RWPE2 (cell line): Measurements from ENCODE around the gene HDAC3.
A peak's percentile ranks its signal among the peaks of the same experiment; 100 is the strongest.

Source experiments
- ATAC-seq: fragments of 200-7000 bp; cut with Tn5 transposase; 3 replicates; pipeline ENCODE4 v1.9.1; 2021; ENCODE audit warnings: low read depth
- DNase-seq: peaks from one replicate; pipeline ENCODE4 v3.0.0-alpha.2; 2020; ENCODE audit warnings: low spot score
- H3K27ac ChIP-seq: fragments of 450-650 bp; 2 replicates; pipeline ENCODE4 v1.5.1; 2017; ENCODE audit warnings: mild to moderate bottlenecking; ENCODE audit not compliant: poor library complexity, severe bottlenecking
- H3K27me3 ChIP-seq: fragments of 250-450 bp; sonication (Bioruptor Pico); 2 replicates; pipeline ENCODE4 v1.5.1; 2021; ENCODE audit warnings: mild to moderate bottlenecking, moderate library complexity; ENCODE audit not compliant: insufficient read depth, poor library complexity, severe bottlenecking
- H3K36me3 ChIP-seq: fragments of 250-450 bp; sonication (Bioruptor Pico); 2 replicates; pipeline ENCODE4 v1.5.1; 2020; ENCODE audit warnings: low read depth, mild to moderate bottlenecking, moderate library complexity
- H3K4me1 ChIP-seq: fragments of 250-450 bp; sonication (Bioruptor Pico); 2 replicates; pipeline ENCODE4 v1.5.1; 2021; ENCODE audit warnings: mild to moderate bottlenecking, moderate library complexity; ENCODE audit not compliant: insufficient read depth, poor library complexity, severe bottlenecking
- H3K4me3 ChIP-seq: fragments of 250-450 bp; sonication (Bioruptor Pico); 2 replicates; pipeline ENCODE4 v1.5.1; 2021; ENCODE audit warnings: mild to moderate bottlenecking, moderate library complexity; ENCODE audit not compliant: severe bottlenecking
- H3K9me3 ChIP-seq: fragments of 250-450 bp; sonication (Bioruptor Pico); 2 replicates; pipeline ENCODE4 v1.5.1; 2021; ENCODE audit warnings: mild to moderate bottlenecking, moderate library complexity; ENCODE audit not compliant: severe bottlenecking
- TF ChIP-seq, protein P1 (sequence below): fragments of 450-650 bp; IDR thresholded peaks from one replicate; pipeline ENCODE4 v1.5.1; 2017; ENCODE audit warnings: mild to moderate bottlenecking, moderate library complexity; ENCODE audit not compliant: poor library complexity, severe bottlenecking

Gene HDAC3

DNA sequence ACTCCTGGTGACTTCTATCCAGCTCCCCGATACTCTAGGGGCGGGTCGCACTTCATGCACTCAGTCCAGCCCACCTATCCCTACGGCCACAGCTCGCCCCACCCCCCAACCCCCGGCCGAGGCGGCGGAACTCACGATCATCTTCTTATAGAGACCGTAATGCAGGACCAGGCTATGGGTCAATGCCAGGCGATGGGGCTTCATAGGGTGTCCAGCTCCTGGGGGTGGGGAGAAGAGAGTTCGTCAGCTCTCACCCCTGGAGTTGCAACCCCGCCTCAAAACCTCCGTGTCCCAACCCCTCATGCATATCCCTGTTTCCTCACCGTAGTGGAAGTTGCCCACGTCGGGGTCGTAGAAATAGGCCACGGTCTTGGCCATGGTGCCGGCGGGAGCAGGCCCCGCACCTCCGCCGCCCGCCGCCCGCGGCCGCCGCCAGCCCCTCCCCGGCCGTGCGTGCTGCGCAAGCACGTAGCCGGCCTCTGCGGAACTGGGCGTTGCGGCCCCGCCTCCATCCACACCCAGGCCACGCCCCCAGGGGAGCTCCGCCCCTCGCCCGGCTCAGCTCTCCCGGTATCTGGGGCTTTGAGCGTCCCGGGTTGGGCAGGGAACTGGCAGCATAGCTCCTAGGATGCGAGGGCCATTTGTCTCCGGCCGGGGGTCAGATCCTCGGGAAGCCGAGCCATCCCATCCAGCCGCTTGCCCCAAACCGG is at the start of gene HDAC3, which contains the start of gene RELL2:
Gene HDAC3 (minus strand): TSS at position 437 of the 710 bp plus-strand sequence. CDS start 59 bp downstream, at position 378.
Gene RELL2 (plus strand): TSS at position 585 of the 710 bp plus-strand sequence. CDS start 1,229 bp downstream, outside the sequence.
- ATAC-seq = peak; percentile 83
- DNase-seq = peak; percentile 96
- Histone ChIP-seq H3K27ac (peak within 1 kb of the TSS; percentile 38), H3K36me3 (peaks cover 29% of the 10 kb centered on the region), H3K9me3 (no peaks in the 10 kb centered on the region), H3K4me3 (peak within 1 kb of the TSS; percentile 71), H3K4me1 (peaks cover 5% of the 10 kb centered on the region), H3K27me3 (no peaks in the 10 kb centered on the region)
- TF ChIP-seq, protein P1, sequence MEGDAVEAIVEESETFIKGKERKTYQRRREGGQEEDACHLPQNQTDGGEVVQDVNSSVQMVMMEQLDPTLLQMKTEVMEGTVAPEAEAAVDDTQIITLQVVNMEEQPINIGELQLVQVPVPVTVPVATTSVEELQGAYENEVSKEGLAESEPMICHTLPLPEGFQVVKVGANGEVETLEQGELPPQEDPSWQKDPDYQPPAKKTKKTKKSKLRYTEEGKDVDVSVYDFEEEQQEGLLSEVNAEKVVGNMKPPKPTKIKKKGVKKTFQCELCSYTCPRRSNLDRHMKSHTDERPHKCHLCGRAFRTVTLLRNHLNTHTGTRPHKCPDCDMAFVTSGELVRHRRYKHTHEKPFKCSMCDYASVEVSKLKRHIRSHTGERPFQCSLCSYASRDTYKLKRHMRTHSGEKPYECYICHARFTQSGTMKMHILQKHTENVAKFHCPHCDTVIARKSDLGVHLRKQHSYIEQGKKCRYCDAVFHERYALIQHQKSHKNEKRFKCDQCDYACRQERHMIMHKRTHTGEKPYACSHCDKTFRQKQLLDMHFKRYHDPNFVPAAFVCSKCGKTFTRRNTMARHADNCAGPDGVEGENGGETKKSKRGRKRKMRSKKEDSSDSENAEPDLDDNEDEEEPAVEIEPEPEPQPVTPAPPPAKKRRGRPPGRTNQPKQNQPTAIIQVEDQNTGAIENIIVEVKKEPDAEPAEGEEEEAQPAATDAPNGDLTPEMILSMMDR = no peak

DNA sequence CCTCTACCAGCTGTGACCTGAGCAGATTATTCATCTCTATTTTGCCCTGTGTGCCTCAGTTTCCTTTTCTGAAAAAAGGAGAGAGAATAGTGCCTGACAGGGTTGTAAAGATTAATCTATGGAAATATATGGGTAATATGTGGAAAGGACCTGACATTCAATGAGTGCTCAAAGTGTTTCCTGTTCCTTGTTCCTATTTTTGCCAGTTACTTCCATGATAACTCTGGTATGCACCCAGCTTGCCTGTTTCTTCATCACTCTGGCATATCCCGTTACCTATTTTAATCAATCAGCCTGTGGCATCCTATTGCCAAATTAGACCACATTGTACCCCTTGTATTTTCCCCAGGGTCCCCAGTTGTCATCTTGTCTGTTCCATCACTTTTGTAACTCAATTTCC is 48.9 kb upstream of the HDAC3 start:
- TF ChIP-seq, protein P1 = no peak
- H3K27ac ChIP-seq = no peak overlapping the region
- ATAC-seq = no peak
- peaks cover 22% of the 10 kb centered on the region for H3K4me1 ChIP-seq
- no peak overlapping the region for H3K4me3 ChIP-seq
- no peaks in the 10 kb centered on the region for H3K9me3 ChIP-seq
- H3K27me3 ChIP-seq = no peaks in the 10 kb centered on the region
- no peaks in the 10 kb centered on the region for H3K36me3 ChIP-seq
- DNase-seq = no peak

DNA sequence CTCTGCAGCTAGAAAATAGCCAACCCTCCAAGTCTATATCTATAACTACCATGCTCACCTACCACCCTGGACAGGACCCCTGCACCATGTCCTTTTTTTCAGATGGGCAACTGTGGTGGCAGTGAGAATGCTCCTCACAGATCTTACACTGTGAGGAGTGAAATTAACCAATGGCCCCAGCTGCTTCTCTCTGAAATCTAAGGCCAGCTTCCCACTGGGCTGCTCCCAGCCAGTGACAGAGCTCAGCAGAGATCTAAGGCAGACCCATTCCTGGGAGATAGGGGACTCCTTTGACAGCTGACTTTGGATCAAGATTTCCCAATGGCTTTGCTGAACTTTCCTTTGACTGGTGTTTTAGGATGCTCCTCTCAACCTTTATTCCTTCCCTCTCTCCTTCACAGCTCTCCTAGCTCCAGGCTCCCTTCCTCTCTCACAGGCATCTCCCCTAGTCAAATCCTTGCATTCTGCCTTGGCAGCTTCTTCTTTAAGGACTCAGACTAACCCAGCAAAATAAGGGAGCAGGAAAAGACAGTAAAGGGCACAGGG is 47.0 kb upstream of the HDAC3 start:
- Histone ChIP-seq H3K4me3 (no peak overlapping the region), H3K36me3 (peaks cover 19% of the 10 kb centered on the region), H3K27me3 (no peaks in the 10 kb centered on the region), H3K9me3 (no peaks in the 10 kb centered on the region), H3K4me1 (peaks cover 26% of the 10 kb centered on the region), H3K27ac (peak overlapping the region; percentile 86)
- ATAC-seq (no peak), DNase-seq (no peak)
- TF ChIP-seq, protein P1 = no peak

DNA sequence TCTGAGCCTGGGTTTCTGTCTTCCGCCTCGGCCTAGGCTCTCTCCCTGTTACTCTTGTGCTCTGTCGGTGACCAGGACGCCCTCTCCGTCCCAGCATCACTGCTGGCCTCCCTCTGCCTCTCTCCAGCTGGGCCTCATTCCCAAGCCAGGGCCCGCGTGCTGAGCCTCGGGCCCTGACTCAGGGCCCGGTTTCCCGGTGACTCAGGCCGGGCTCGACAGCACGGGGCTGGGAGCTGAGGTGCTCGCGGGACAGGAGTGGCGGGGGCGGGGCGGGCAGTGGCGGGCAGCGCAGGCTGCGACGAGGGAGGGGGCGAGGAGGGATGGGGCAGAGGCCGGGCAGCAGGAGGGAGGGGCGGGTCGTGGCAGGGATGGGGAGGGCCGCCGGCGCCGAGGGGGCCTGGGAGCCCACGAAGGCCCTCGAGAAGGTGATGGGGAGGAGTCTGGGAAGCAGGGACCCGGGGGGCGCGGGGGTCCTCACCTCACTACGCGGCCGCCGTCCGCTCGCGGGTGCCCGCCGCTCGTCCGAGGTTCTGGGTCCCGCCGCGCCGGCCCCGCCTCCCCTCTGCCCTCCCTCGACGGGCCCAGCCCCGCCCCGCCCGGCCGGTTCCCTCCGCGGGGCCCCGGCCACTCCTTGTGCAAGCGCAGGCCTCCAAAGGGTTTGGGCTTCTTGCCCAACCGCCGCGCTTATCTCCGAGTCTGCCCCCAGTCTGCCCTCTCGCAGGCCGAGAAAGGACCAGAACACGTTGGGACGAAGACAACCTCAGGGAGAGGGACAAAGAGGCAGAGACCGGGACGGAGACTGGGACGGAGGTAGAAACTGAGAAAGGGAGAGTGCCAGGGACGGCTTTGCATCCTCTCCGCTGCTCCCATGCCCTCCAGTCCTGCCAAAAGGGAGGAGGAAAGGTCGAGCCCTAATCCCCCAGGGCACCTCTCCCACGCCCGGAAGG is 45.3 kb upstream of the HDAC3 start, which contains the start of gene ARAP3:
Gene ARAP3 (minus strand): TSS at position 536 of the 947 bp plus-strand sequence. CDS start 1,744 bp downstream, outside the sequence.
- ATAC-seq (peak; percentile 82), DNase-seq (peak; percentile 94)
- TF ChIP-seq, protein P1 = no peak
- Histone ChIP-seq H3K27me3 (no peaks in the 10 kb centered on the region), H3K36me3 (peaks cover 32% of the 10 kb centered on the region), H3K4me1 (peaks cover 26% of the 10 kb centered on the region), H3K27ac (peak within 1 kb of the TSS; percentile 86), H3K4me3 (peak within 1 kb of the TSS; percentile 40), H3K9me3 (no peaks in the 10 kb centered on the region)
